Osteocyte (in vitro differentiated cells): ENCODE data around the gene GCDH. TPM values are rescaled to one million over a fixed set of nuclear protein-coding genes. Genes with fewer than 3 reads are reported as not detected.

Source experiments
- DNase-seq: peaks from one replicate; pipeline ENCODE4 v3.0.0; 2021; ENCODE audit warnings: mixed read lengths; ENCODE audit not compliant: unreplicated experiment; ENCODE audit errors: extremely low spot score
- H3K27ac Mint-ChIP-seq: one replicate; pipeline ENCODE4 v1.8.0; 2021; ENCODE audit warnings: mild to moderate bottlenecking, mixed read lengths; ENCODE audit not compliant: unreplicated experiment
- H3K27me3 Mint-ChIP-seq: one replicate; pipeline ENCODE4 v1.8.0; 2021; ENCODE audit warnings: mixed read lengths; ENCODE audit not compliant: unreplicated experiment
- H3K36me3 Mint-ChIP-seq: one replicate; pipeline ENCODE4 v1.8.0; 2021; ENCODE audit warnings: mixed read lengths; ENCODE audit not compliant: unreplicated experiment
- H3K4me1 Mint-ChIP-seq: one replicate; pipeline ENCODE4 v1.8.0; 2021; ENCODE audit warnings: mixed read lengths; ENCODE audit not compliant: unreplicated experiment
- H3K4me3 Mint-ChIP-seq: one replicate; pipeline ENCODE4 v1.8.0; 2021; ENCODE audit warnings: mild to moderate bottlenecking, moderate library complexity, mixed read lengths; ENCODE audit not compliant: unreplicated experiment
- H3K9me3 Mint-ChIP-seq: one replicate; pipeline ENCODE4 v1.8.0; 2021; ENCODE audit warnings: mixed read lengths; ENCODE audit not compliant: unreplicated experiment
- total RNA-seq: library from RNA; stranded (reverse); gene quantifications from 2 replicates; pipeline ENCODE4 v1.2.1, GENCODE V29; 2021
- TF ChIP-seq, protein P1 (sequence below): fragments of 200-600 bp; sonication (generic); IDR thresholded peaks from 2 replicates; pipeline ENCODE4 v1.5.0; 2021; ENCODE audit warnings: antibody characterized with exemption, mild to moderate bottlenecking, moderate library complexity

Gene GCDH
- total RNA-seq, 1 donor from 2014 or later: 23.1 TPM

DNA sequence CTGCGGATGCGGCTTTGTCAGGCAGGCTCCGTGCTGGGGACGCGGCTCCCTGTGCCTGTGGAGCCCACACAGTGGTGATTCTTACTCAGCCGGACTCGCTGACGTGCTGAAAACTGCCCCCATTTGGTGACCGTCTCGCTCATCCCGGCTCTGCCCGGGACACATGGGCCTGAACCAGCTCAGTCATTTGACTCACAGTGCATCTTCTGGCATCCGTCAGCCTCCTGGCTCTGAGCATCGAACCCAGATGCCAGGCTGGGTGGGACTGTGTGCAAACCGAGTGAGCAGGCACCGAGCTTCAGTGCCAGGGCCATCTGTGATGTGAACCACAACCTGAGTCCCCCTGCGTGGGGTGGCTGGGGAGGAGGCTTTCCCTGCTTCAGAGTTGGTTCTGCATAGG is 5.5 kb downstream of the GCDH start:
- Mint-ChIP-seq H3K4me1 (peaks cover 9% of the 10 kb centered on the region), H3K4me3 (no peak overlapping the region), H3K9me3 (no peaks in the 10 kb centered on the region), H3K27ac (no peak overlapping the region), H3K27me3 (no peaks in the 10 kb centered on the region), H3K36me3 (peaks cover 11% of the 10 kb centered on the region)
- DNase-seq: no peak
- TF ChIP-seq, protein P1, sequence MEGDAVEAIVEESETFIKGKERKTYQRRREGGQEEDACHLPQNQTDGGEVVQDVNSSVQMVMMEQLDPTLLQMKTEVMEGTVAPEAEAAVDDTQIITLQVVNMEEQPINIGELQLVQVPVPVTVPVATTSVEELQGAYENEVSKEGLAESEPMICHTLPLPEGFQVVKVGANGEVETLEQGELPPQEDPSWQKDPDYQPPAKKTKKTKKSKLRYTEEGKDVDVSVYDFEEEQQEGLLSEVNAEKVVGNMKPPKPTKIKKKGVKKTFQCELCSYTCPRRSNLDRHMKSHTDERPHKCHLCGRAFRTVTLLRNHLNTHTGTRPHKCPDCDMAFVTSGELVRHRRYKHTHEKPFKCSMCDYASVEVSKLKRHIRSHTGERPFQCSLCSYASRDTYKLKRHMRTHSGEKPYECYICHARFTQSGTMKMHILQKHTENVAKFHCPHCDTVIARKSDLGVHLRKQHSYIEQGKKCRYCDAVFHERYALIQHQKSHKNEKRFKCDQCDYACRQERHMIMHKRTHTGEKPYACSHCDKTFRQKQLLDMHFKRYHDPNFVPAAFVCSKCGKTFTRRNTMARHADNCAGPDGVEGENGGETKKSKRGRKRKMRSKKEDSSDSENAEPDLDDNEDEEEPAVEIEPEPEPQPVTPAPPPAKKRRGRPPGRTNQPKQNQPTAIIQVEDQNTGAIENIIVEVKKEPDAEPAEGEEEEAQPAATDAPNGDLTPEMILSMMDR: no peak

DNA sequence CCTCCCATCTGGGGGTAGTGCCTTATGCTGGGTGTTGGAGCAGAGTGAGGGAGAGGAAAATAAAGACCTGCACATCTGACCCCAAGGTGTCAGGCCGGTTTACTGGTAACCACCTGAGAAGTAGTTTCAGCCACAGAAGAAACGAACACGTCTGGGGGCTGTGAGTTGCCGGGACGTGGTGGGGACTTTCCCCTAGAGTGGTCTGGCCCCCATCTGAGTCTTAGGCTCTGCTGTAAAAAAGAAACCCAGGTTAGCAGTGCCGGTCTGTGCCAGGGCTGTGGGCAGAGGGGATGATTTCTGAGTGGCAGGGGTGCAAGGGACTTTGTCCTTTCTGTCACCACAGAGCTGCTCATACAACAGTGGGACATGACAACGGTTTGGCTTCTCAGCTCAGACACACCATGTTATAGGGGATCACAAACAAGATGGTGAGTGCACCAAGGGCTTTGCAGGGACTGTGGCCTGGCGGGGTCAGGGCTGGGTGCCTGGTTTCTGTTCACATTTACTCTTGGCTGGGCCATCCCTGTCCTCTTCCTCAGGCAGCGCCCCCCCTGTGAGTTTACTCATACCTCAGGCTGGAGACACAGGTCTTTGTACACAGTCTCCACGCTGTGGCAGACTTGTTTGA is 9.0 kb downstream of the GCDH start:
- no peak for DNase-seq

DNA sequence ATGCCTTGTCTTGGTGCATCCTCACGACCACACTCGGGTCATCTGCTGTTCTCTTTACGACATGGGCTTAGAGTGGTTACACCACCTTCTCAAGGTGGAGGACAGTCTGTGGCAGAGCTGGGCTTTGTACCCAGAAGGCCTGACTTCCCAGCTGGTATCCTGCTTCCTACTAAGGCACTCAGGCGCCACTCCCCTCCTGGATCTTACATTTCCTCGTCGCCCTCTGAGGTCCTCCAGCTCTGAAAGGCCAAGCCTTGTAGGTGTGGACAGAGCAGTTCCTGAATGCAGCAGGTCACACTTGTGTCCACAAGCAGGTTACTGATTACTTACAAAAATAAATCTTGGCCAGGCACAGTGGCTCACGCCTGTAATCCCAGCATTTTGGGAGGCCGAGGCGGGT is 16.2 kb downstream of the GCDH start:
- TF ChIP-seq, protein P1: no peak
- no peaks in the 10 kb centered on the region for H3K36me3 Mint-ChIP-seq
- no peak for DNase-seq
- no peaks in the 10 kb centered on the region for H3K27me3 Mint-ChIP-seq
- H3K9me3 Mint-ChIP-seq: no peaks in the 10 kb centered on the region
- no peak overlapping the region for H3K4me3 Mint-ChIP-seq
- no peak overlapping the region for H3K27ac Mint-ChIP-seq
- no peaks in the 10 kb centered on the region for H3K4me1 Mint-ChIP-seq

More for the DNA sequence above, 9.0 kb downstream of the GCDH start:
- Mint-ChIP-seq H3K27ac (no peak overlapping the region), H3K4me1 (no peaks in the 10 kb centered on the region), H3K4me3 (no peak overlapping the region), H3K36me3 (peaks cover 4% of the 10 kb centered on the region), H3K27me3 (no peaks in the 10 kb centered on the region), H3K9me3 (no peaks in the 10 kb centered on the region)
- TF ChIP-seq, protein P1: no peak

DNA sequence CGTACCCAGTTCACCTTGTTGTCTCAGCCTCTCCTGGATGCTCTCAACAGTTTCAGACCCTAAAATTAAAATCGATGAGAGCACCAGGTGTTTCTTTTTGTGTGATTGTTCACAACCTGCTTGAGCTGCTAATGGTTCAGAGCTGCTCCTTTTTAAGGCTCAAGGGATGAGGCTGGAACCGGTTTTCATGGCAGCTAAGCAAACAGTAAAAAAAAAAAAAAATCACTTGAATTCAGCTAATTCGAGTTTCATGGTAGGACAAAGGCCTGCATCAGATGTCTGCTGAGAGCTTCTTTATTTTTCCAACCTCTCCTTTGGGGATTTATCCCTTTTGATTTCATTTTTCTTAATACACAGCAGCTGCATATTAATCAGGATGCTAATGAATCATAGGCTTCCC is 21.6 kb downstream of the GCDH start:
- TF ChIP-seq, protein P1: no peak
- Mint-ChIP-seq H3K27me3 (peaks cover 12% of the 10 kb centered on the region), H3K4me1 (peaks cover 5% of the 10 kb centered on the region), H3K36me3 (no peaks in the 10 kb centered on the region), H3K27ac (no peak overlapping the region), H3K9me3 (no peaks in the 10 kb centered on the region), H3K4me3 (no peak overlapping the region)
- DNase-seq: no peak

DNA sequence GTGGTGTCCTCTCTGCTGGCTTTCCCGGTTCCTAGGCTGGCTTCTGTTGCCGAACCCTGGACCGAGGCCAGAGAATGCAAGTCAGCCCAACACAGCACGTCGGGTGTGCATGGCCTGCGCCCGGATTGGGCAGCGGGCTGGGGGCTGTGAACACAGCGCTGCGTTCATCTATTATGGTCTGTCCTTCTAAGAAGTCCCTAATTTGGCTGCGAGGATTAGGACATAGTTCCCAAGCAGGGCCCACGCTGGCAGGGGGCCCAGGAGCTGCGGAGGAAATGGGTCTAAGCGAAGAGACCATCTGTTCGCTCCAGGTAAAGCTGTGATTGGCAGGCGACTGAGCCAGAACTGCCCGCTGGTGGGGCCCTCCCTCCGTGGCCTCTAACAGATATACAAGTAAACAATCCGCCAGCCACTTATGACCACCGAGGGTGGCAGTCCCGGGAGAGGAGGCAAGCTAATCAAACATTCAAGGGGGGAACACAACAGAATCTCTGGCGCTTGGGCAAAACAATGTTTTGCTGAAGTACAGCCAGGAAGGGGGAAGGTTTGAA is 22.1 kb downstream of the GCDH start:
- no peak overlapping the region for H3K4me3 Mint-ChIP-seq
- no peaks in the 10 kb centered on the region for H3K36me3 Mint-ChIP-seq
- H3K27ac Mint-ChIP-seq: no peak overlapping the region
- peaks cover 12% of the 10 kb centered on the region for H3K27me3 Mint-ChIP-seq
- no peaks in the 10 kb centered on the region for H3K9me3 Mint-ChIP-seq
- peaks cover 5% of the 10 kb centered on the region for H3K4me1 Mint-ChIP-seq
- no peak for DNase-seq
- TF ChIP-seq, protein P1: no peak
